K562 (cell line): ENCODE measurements around the gene FAM53A. TPM values are rescaled to one million over a fixed set of nuclear protein-coding genes. Genes with fewer than 3 reads are reported as not detected.

Source experiments
- CCAR2 ChIP-seq: fragments of 200-400 bp; formaldehyde crosslinking; IDR thresholded peaks from 2 replicates; pipeline ENCODE4 v1.6.1; 2017; ENCODE audit warnings: mild to moderate bottlenecking, low read depth, low read length
- GTF2B ChIP-seq: IDR thresholded peaks from 2 replicates; pipeline ENCODE4 v1.6.1; 2011; ENCODE audit not compliant: insufficient read length; ENCODE audit errors: extremely low read depth
- HDAC1 ChIP-seq, 2 experiments: fragments of 450-650 bp; IDR thresholded peaks; 2 replicates each; pipeline ENCODE4 v1.6.1; 2016 to 2017; ENCODE audit warnings: inconsistent platforms in 1 of 2, mild to moderate bottlenecking in 1 of 2, moderate library complexity in 1 of 2
- HNRNPLL ChIP-seq: fragments of 200-400 bp; formaldehyde crosslinking; IDR thresholded peaks from 2 replicates; pipeline ENCODE4 v1.6.1; 2017; ENCODE audit warnings: low read length, low read depth, mild to moderate bottlenecking; ENCODE audit not compliant: poor library complexity, severe bottlenecking
- KDM5B ChIP-seq: fragments of 200-600 bp; sonication (generic); IDR thresholded peaks from 2 replicates; pipeline ENCODE4 v1.6.1; 2012; ENCODE audit warnings: low read depth, mild to moderate bottlenecking, moderate library complexity, low read length, control low read depth, inconsistent platforms; ENCODE audit not compliant: insufficient replicate concordance
- MNT ChIP-seq, 2 experiments: fragments of 450-650 bp; conservative IDR thresholded peaks; 2 replicates each; pipeline ENCODE4 v1.6.1; 2017; ENCODE audit warnings: mild to moderate bottlenecking in 2 of 2, moderate library complexity in 2 of 2
- NCOA1 ChIP-seq: fragments of 450-650 bp; IDR thresholded peaks from 2 replicates; pipeline ENCODE4 v1.6.1; 2016; ENCODE audit warnings: low read depth
- NCOA6 ChIP-seq: fragments of 450-650 bp; IDR thresholded peaks from 2 replicates; pipeline ENCODE4 v1.6.1; 2017; ENCODE audit warnings: mild to moderate bottlenecking
- RAD51 ChIP-seq: fragments of 450-650 bp; IDR thresholded peaks from 2 replicates; pipeline ENCODE4 v1.7.1; 2016; ENCODE audit warnings: low read depth, mild to moderate bottlenecking, borderline replicate concordance
- TAF1 ChIP-seq: IDR thresholded peaks from 2 replicates; pipeline ENCODE4 v1.6.1; 2011; ENCODE audit warnings: mild to moderate bottlenecking, low read length, moderate library complexity; ENCODE audit not compliant: insufficient read depth, control insufficient read depth, severe bottlenecking; ENCODE audit errors: extremely low read depth
- ZNF124 ChIP-seq: sonication (generic); formaldehyde crosslinking; IDR thresholded peaks from 2 replicates; pipeline ENCODE4 v1.8.1; 2022; ENCODE audit warnings: missing genetic modification reagents
- polyA plus RNA-seq, 8 experiments: library from polyadenylated mRNA; depleted of rRNA in 4 of 8; stranded (reverse) in 5 of 8; unstranded in 3 of 8; fragments of >200 nt; fragmentation: Nextera tagmentation in 2 of 8; fragmentation: Illumina TruSeq in 1 of 8; extraction: Ambion mirVana in 2 of 8; extraction: Trizol in 1 of 8; gene quantifications; 2 replicates each; pipeline versions ENCODE4 v1.2.1 to v1.2.3, GENCODE V29; 2011 to 2014; ENCODE audit warnings: inconsistent platforms in 1 of 8, missing spikeins in 1 of 8
- total RNA-seq, 7 experiments: library from RNA; depleted of rRNA in 6 of 7; stranded (reverse); fragments of >200 nt in 6 of 7; fragmentation: Illumina TruSeq in 2 of 7; extraction: Trizol in 2 of 7; gene quantifications; 2 replicates each; pipeline versions ENCODE4 v1.2.1 to v1.2.3, GENCODE V29; 2011 to 2021; ENCODE audit warnings: low replicate concordance in 1 of 7
- TF ChIP-seq, protein P1 (sequence below), 2 experiments: fragments of 450-650 bp; IDR thresholded peaks; 2 replicates each; pipeline ENCODE4 v1.6.1; 2018; ENCODE audit warnings: mild to moderate bottlenecking in 2 of 2, low read depth in 1 of 2; ENCODE audit not compliant: partially characterized antibody in 2 of 2
- TF ChIP-seq, protein P2 (sequence below): fragments of 450-650 bp; conservative IDR thresholded peaks from 2 replicates; pipeline ENCODE4 v1.6.1; 2016; ENCODE audit warnings: missing genetic modification characterization, low read depth, mild to moderate bottlenecking, missing compliant biosample characterization, moderate library complexity
- TF ChIP-seq, protein P3 (sequence below): fragments of 250-450 bp; sonication (Bioruptor Pico); IDR thresholded peaks from 2 replicates; pipeline ENCODE4 v1.5.0; 2020; ENCODE audit warnings: mild to moderate bottlenecking

Gene FAM53A
- total and polyA plus RNA-seq, 9 of the 15 experiments (the other 6 are each of a cell fraction or from before 2014, with no cell fraction given) = 0.53 to 2.7 (median 1.4) TPM; not detected in 2

- TF ChIP-seq, protein P1, sequence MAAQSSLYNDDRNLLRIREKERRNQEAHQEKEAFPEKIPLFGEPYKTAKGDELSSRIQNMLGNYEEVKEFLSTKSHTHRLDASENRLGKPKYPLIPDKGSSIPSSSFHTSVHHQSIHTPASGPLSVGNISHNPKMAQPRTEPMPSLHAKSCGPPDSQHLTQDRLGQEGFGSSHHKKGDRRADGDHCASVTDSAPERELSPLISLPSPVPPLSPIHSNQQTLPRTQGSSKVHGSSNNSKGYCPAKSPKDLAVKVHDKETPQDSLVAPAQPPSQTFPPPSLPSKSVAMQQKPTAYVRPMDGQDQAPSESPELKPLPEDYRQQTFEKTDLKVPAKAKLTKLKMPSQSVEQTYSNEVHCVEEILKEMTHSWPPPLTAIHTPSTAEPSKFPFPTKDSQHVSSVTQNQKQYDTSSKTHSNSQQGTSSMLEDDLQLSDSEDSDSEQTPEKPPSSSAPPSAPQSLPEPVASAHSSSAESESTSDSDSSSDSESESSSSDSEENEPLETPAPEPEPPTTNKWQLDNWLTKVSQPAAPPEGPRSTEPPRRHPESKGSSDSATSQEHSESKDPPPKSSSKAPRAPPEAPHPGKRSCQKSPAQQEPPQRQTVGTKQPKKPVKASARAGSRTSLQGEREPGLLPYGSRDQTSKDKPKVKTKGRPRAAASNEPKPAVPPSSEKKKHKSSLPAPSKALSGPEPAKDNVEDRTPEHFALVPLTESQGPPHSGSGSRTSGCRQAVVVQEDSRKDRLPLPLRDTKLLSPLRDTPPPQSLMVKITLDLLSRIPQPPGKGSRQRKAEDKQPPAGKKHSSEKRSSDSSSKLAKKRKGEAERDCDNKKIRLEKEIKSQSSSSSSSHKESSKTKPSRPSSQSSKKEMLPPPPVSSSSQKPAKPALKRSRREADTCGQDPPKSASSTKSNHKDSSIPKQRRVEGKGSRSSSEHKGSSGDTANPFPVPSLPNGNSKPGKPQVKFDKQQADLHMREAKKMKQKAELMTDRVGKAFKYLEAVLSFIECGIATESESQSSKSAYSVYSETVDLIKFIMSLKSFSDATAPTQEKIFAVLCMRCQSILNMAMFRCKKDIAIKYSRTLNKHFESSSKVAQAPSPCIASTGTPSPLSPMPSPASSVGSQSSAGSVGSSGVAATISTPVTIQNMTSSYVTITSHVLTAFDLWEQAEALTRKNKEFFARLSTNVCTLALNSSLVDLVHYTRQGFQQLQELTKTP (IDR thresholded peaks at IDR 0.05; ENCODE audit: low read depth in 1 of 2, partially characterized antibody in 2 of 2) = peak in 1 of 2 experiments; percentile 86
- TF ChIP-seq KDM5B (no peak), ZNF124 (CRISPR knock-in tag) (no peak), TAF1 (peak; percentile 40), HNRNPLL (peak; percentile 85), HDAC1 (IDR thresholded peaks at IDR 0.05) (peak in 1 of 2 experiments; percentile 93; a peak in 2 of 4 replicates), CCAR2 (no peak), NCOA6 (no peak), GTF2B (no peak), NCOA1 (peak; percentile 74), RAD51 (no peak), MNT (conservative IDR thresholded peaks at IDR 0.05) (peak in 1 of 2 experiments; percentile 65; a peak in 1 of 4 replicates)
- TF ChIP-seq, protein P2, sequence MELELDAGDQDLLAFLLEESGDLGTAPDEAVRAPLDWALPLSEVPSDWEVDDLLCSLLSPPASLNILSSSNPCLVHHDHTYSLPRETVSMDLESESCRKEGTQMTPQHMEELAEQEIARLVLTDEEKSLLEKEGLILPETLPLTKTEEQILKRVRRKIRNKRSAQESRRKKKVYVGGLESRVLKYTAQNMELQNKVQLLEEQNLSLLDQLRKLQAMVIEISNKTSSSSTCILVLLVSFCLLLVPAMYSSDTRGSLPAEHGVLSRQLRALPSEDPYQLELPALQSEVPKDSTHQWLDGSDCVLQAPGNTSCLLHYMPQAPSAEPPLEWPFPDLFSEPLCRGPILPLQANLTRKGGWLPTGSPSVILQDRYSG (tag) = no peak
- TF ChIP-seq, protein P3, sequence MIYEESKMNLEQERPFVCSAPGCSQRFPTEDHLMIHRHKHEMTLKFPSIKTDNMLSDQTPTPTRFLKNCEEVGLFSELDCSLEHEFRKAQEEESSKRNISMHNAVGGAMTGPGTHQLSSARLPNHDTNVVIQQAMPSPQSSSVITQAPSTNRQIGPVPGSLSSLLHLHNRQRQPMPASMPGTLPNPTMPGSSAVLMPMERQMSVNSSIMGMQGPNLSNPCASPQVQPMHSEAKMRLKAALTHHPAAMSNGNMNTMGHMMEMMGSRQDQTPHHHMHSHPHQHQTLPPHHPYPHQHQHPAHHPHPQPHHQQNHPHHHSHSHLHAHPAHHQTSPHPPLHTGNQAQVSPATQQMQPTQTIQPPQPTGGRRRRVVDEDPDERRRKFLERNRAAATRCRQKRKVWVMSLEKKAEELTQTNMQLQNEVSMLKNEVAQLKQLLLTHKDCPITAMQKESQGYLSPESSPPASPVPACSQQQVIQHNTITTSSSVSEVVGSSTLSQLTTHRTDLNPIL (CRISPR knock-in tag) = no peak
Observed at GRCh38 chr4:1721003-1721665, 37.0 kb upstream of the FAM53A start, which contains the start of the genes TACC3 and TMEM129 (continued).
